OCI-LY3 (cell line): ENCODE results near the gene OSMR.

ENCODE experiments used
- H2AFZ ChIP-seq: fragments of 200-600, 300-600 bp; shearing (Covaris generic); 2 replicates; pipeline ENCODE4 v1.6.0; 2014; ENCODE audit warnings: antibody characterized with exemption, low read depth, low read length
- H3K27ac ChIP-seq: fragments of 200-600, 300-600 bp; sonication (generic); 2 replicates; pipeline ENCODE4 v1.5.1; 2014; ENCODE audit warnings: mild to moderate bottlenecking, low read length, moderate library complexity, mixed read lengths
- H3K27me3 ChIP-seq: fragments of 200-600, 300-600 bp; sonication (generic); 2 replicates; pipeline ENCODE4 v1.6.1; 2014; ENCODE audit warnings: low read depth, low read length, mixed read lengths
- H3K36me3 ChIP-seq: fragments of 200-600, 300-600 bp; sonication (generic); replicated peaks from 2 replicates; pipeline ENCODE3; 2014; ENCODE audit warnings: low read depth, low read length, mixed read lengths
- H3K4me1 ChIP-seq: fragments of 300-600, 200-600 bp; sonication (generic); 2 replicates; pipeline ENCODE4 v1.6.1; 2014; ENCODE audit warnings: low read length, mixed read lengths
- H3K4me2 ChIP-seq: fragments of 200-600, 300-600 bp; sonication (generic); 2 replicates; pipeline ENCODE4 v1.6.1; 2014; ENCODE audit warnings: low read length, mixed read lengths
- H3K4me3 ChIP-seq: fragments of 300-600, 200-600 bp; sonication (generic); 2 replicates; pipeline ENCODE4 v1.5.1; 2014; ENCODE audit warnings: antibody characterized with exemption, mild to moderate bottlenecking, low read length, moderate library complexity
- H3K79me2 ChIP-seq: fragments of 300-600, 200-600 bp; shearing (Covaris generic); 2 replicates; pipeline ENCODE4 v1.6.1; 2014; ENCODE audit warnings: mild to moderate bottlenecking, low read length, mixed read lengths
- H3K9ac ChIP-seq: fragments of 300-600, 200-600 bp; shearing (Covaris generic); 2 replicates; pipeline ENCODE4 v1.6.0; 2014; ENCODE audit warnings: mild to moderate bottlenecking, low read length, moderate library complexity
- H3K9me3 ChIP-seq: fragments of 200-600, 300-600 bp; shearing (Covaris generic); 2 replicates; pipeline ENCODE4 v1.6.1; 2014; ENCODE audit warnings: low read length, mixed read lengths; ENCODE audit not compliant: insufficient read depth
- H4K20me1 ChIP-seq: fragments of 200-600, 300-600 bp; sonication (generic); 2 replicates; pipeline ENCODE4 v1.6.1; 2016; ENCODE audit warnings: low read length, mixed read lengths; ENCODE audit not compliant: insufficient read depth
- EZH2phosphoT487 ChIP-seq: fragments of 200-600 bp; shearing (Covaris generic); IDR thresholded peaks from 2 replicates; pipeline ENCODE4 v1.6.1; 2018; ENCODE audit warnings: antibody characterized with exemption, mixed run types, low read depth
- TF ChIP-seq, protein P1 (sequence below): fragments of 200-600, 300-600 bp; sonication (generic); IDR thresholded peaks from 2 replicates; pipeline ENCODE4 v1.5.1; 2014; ENCODE audit warnings: antibody characterized with exemption, low read length, low read depth

OSMR gene

DNA sequence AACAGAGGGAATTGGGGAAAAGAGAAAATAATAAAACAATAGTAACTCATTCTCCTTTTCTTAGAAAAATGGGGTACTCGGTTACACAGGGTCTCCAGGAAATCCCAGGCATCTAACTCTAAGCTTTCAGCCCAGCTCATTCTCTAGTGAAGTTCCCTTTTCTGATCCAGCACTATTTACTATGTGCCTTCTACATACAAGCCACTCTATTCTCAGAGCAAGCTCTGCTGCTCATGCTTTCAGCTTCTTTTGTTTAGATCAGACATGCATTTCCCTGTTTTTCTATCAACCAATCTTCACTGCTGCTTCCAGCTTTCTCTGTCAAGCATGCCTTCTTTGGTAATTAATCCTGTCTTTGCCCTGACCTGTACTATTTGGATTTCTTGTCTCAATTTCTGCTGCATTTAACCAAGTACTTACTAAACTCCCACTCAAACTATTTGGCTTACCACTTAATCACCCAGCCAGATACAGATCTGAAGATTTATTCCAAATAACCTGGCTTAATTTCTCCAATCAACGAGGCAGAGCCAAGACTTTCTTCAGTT is 25.3 kb downstream of the OSMR start:
- Histone ChIP-seq H3K36me3 (no peaks in the 10 kb centered on the region), H3K9ac (no peak overlapping the region)

DNA sequence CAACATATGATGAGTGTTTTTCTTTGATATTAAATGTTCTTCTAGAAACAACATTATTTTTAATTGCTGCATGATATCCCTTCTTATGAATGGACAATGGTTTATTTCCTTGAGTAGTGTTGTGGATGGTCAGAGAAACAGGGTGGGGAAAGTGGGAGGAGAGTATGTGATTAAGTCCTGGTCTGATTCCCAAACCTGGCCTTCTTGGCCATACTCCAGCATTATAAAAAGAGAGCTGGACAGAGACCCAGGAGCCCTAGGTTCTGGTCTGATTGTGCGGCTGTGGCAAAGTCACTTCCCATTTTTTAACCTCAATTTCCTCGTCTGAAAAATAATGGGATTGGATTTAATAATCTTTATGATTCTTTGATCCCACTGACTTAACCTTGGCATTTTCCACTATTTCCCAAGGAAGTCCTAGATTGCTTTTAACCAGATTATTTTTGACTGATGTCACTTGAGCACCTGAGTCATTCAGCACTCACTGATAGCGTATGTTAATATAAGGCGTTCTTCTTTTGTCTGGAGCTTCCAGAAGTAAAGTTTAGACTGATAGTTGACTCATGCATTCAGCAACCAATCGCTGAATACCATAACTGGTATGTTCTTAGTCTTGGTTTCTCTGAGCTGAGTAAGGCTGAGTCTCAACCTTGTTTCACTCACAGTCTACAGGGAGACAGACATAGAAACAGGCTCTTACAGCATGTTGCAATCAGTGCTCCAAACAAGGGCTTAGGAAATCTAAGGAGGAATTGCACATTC is 26.2 kb downstream of the OSMR start:
- Histone ChIP-seq H3K79me2 (no peaks in the 10 kb centered on the region), H4K20me1 (no peaks in the 10 kb centered on the region), H3K27me3 (no peaks in the 10 kb centered on the region), H3K27ac (no peak overlapping the region), H3K4me2 (no peak overlapping the region), H3K4me3 (no peak overlapping the region), H3K9me3 (no peaks in the 10 kb centered on the region), H2AFZ (no peak overlapping the region), H3K4me1 (no peaks in the 10 kb centered on the region), H3K9ac (no peak overlapping the region), H3K36me3 (no peaks in the 10 kb centered on the region)
- TF ChIP-seq, protein P1, sequence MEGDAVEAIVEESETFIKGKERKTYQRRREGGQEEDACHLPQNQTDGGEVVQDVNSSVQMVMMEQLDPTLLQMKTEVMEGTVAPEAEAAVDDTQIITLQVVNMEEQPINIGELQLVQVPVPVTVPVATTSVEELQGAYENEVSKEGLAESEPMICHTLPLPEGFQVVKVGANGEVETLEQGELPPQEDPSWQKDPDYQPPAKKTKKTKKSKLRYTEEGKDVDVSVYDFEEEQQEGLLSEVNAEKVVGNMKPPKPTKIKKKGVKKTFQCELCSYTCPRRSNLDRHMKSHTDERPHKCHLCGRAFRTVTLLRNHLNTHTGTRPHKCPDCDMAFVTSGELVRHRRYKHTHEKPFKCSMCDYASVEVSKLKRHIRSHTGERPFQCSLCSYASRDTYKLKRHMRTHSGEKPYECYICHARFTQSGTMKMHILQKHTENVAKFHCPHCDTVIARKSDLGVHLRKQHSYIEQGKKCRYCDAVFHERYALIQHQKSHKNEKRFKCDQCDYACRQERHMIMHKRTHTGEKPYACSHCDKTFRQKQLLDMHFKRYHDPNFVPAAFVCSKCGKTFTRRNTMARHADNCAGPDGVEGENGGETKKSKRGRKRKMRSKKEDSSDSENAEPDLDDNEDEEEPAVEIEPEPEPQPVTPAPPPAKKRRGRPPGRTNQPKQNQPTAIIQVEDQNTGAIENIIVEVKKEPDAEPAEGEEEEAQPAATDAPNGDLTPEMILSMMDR = no peak
- no peak for TF ChIP-seq EZH2phosphoT487

More for the DNA sequence above, 25.3 kb downstream of the OSMR start:
- TF ChIP-seq, protein P1 = no peak
- TF ChIP-seq EZH2phosphoT487 = no peak
- no peaks in the 10 kb centered on the region for H3K9me3 ChIP-seq
- no peak overlapping the region for H3K4me3 ChIP-seq
- H3K27ac ChIP-seq = no peak overlapping the region
- H3K27me3 ChIP-seq = no peaks in the 10 kb centered on the region
- H2AFZ ChIP-seq = no peak overlapping the region
- no peak overlapping the region for H3K4me2 ChIP-seq
- no peaks in the 10 kb centered on the region for H3K4me1 ChIP-seq
- H4K20me1 ChIP-seq = no peaks in the 10 kb centered on the region
- H3K79me2 ChIP-seq = no peaks in the 10 kb centered on the region

DNA sequence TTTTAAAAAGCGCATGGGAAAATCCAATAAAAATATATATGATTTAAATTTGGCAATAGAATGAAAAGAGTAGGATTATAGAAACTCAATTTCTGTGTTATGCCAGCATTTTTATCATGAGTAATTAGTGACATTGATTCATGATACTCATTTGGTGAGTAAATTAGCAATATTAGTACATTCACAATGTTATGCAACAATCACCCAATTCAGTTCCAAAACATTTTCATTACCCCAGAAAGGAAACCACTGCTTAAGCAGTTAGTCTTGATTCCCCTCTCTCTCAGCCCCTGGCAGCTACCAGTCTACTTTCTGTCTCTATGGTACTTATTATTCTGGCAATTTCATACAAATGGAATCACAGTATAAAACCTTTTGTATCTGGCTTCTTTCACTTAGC is 27.0 kb downstream of the OSMR start:
- H3K27me3 ChIP-seq = no peaks in the 10 kb centered on the region
- no peaks in the 10 kb centered on the region for H3K79me2 ChIP-seq
- no peak overlapping the region for H3K9ac ChIP-seq
- TF ChIP-seq EZH2phosphoT487 = no peak
- TF ChIP-seq, protein P1 = no peak
- no peaks in the 10 kb centered on the region for H4K20me1 ChIP-seq
- H3K36me3 ChIP-seq = no peaks in the 10 kb centered on the region
- H3K4me3 ChIP-seq = no peak overlapping the region
- no peak overlapping the region for H2AFZ ChIP-seq
- H3K9me3 ChIP-seq = no peaks in the 10 kb centered on the region
- no peak overlapping the region for H3K27ac ChIP-seq
- H3K4me1 ChIP-seq = no peaks in the 10 kb centered on the region
- no peak overlapping the region for H3K4me2 ChIP-seq

DNA sequence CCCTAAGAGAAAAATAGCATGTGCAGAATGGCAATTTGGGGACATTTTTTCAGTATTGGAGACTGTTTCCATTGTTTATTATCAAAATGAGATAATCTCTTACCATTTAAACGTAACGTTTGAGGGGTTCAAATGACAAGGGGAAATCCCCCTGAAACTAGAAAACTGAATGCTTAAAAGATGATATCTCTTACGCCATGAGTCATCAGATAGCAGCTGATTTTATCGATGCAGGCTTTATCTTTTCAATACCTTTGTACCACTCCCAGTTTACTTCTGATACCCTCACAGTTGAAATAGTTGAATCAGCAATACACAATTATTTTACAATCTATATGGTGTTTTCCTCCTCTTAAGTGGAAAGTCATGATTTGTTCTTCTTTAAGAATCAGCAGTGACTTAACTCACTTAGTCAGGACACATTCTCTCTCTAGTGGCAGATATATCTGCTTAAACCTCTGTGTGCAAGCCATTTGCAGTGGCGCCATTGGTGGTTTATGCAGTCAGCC is 29.2 kb downstream of the OSMR start:
- no peak overlapping the region for H3K4me2 ChIP-seq
- H2AFZ ChIP-seq = no peak overlapping the region
- no peak for TF ChIP-seq EZH2phosphoT487
- TF ChIP-seq, protein P1 = no peak
- no peak overlapping the region for H3K9ac ChIP-seq
- H3K36me3 ChIP-seq = no peaks in the 10 kb centered on the region
- no peaks in the 10 kb centered on the region for H4K20me1 ChIP-seq
- H3K27me3 ChIP-seq = no peaks in the 10 kb centered on the region
- H3K4me1 ChIP-seq = no peaks in the 10 kb centered on the region
- H3K4me3 ChIP-seq = no peak overlapping the region
- no peaks in the 10 kb centered on the region for H3K79me2 ChIP-seq
- no peaks in the 10 kb centered on the region for H3K9me3 ChIP-seq
- H3K27ac ChIP-seq = no peak overlapping the region
